Mucosa of descending colon (tissue), 3 donors: ENCODE measurements around the gene RCAN2. TPM values are rescaled to one million over a fixed set of nuclear protein-coding genes. Genes with fewer than 3 reads are reported as not detected.

Experiments
- ATAC-seq: fragments of 200-7000 bp; cut with Tn5 transposase; one replicate; pipeline ENCODE4 v1.9.1; 2020; ENCODE audit warnings: mild to moderate bottlenecking, moderate library complexity
- DNase-seq, 3 donors: peaks; one replicate each; pipeline ENCODE4 v3.0.0-alpha.2; 2020
- H3K36me3 ChIP-seq: fragments of 200-600 bp; one replicate; pipeline ENCODE4 v1.8.0; 2021; ENCODE audit warnings: low read depth, mild to moderate bottlenecking
- H3K4me1 ChIP-seq: fragments of 200-600 bp; one replicate; pipeline ENCODE4 v1.8.0; 2021; ENCODE audit warnings: low read depth, mild to moderate bottlenecking
- H3K4me3 ChIP-seq: fragments of 200-600 bp; one replicate; pipeline ENCODE4 v1.8.0; 2021; ENCODE audit warnings: mild to moderate bottlenecking
- H3K9me3 ChIP-seq: fragments of 200-600 bp; one replicate; pipeline ENCODE4 v1.8.0; 2021; ENCODE audit warnings: mild to moderate bottlenecking
- intact Hi-C, 2 donors: fragments of 100-400 bp; cut with DNase I in 1 of 2; cut with micrococcal nuclease in 1 of 2; formaldehyde crosslinking; loops; one replicate each; pipeline versions ENCODE4 v1.11.0 to v1.11.1; 2022; cut with DNase I, micrococcal nuclease
- total RNA-seq, 3 donors: library from RNA; stranded (reverse); fragmentation: NEBNext Ultra II Directional in 2 of 3; extraction: Animal tissue kit (Norgen Biotek cat#: 25700) in 2 of 3; gene quantifications; one replicate each; pipeline versions ENCODE4 v1.2.1 to v1.2.4, GENCODE V29; 2021 to 2023
- TF ChIP-seq, protein P1 (sequence below): fragments of 200-600 bp; IDR thresholded peaks from one replicate; pipeline ENCODE4 v1.8.0; 2022; ENCODE audit warnings: antibody characterized with exemption, mild to moderate bottlenecking
- donor health status: DM: no; HTN: no; CAD: no; lungs with moderate emphysema.
- donor health status: DM: no; HTN: no; CAD: no.
- donor health status: DM: no; HTN: yes; CAD: no.

Gene RCAN2
- total RNA-seq, 3 donors from 2014 or later = 5.1 to 6.6 (median 6.1) TPM

GRCh38 chr6:46437671-46438221, 53.5 kb downstream of the RCAN2 start:
- intact Hi-C loops = no loop called here
- no peaks in the 10 kb centered on the region for H3K36me3 ChIP-seq
- peak; percentile 17 for ATAC-seq

GRCh38 chr6:46422619-46423018, 68.6 kb downstream of the RCAN2 start:
- no peak overlapping the region for H3K4me3 ChIP-seq
- H3K36me3 ChIP-seq = no peaks in the 10 kb centered on the region
- no peak for ATAC-seq
- no peak for DNase-seq
- H3K4me1 ChIP-seq = no peaks in the 10 kb centered on the region
- TF ChIP-seq, protein P1, sequence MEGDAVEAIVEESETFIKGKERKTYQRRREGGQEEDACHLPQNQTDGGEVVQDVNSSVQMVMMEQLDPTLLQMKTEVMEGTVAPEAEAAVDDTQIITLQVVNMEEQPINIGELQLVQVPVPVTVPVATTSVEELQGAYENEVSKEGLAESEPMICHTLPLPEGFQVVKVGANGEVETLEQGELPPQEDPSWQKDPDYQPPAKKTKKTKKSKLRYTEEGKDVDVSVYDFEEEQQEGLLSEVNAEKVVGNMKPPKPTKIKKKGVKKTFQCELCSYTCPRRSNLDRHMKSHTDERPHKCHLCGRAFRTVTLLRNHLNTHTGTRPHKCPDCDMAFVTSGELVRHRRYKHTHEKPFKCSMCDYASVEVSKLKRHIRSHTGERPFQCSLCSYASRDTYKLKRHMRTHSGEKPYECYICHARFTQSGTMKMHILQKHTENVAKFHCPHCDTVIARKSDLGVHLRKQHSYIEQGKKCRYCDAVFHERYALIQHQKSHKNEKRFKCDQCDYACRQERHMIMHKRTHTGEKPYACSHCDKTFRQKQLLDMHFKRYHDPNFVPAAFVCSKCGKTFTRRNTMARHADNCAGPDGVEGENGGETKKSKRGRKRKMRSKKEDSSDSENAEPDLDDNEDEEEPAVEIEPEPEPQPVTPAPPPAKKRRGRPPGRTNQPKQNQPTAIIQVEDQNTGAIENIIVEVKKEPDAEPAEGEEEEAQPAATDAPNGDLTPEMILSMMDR = no peak
- intact Hi-C loops = no loop called here
- H3K9me3 ChIP-seq = no peaks in the 10 kb centered on the region

More at GRCh38 chr6:46437671-46438221, 53.5 kb downstream of the RCAN2 start:
- Histone ChIP-seq H3K9me3 (no peaks in the 10 kb centered on the region), H3K4me1 (no peaks in the 10 kb centered on the region), H3K4me3 (no peak overlapping the region)
- no peak for DNase-seq
- TF ChIP-seq, protein P1 = no peak

DNA sequence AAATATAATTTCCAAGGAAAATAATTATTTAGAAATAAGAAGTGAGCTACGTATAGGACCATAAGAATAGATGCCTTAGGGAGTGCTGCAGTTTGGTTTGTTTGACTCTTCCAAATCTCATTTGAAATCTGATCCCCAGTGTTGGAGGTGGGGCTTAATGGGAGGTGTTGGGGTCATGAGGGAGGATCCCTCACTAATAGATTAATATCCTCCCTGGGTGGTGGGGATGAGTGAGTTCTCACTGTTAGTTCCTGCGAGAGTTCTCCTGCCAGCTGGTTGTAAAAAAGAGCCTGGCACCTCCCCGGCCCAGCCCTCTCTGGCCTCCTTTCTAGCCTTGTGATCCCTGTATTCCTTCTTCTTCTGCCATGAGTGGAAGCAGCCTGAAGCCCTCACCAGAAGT, 69.3 kb downstream of the RCAN2 start:
- intact Hi-C loops = no loop called here
- no peaks in the 10 kb centered on the region for H3K9me3 ChIP-seq
- TF ChIP-seq, protein P1 = no peak
- no peaks in the 10 kb centered on the region for H3K36me3 ChIP-seq
- H3K4me1 ChIP-seq = no peaks in the 10 kb centered on the region
- H3K4me3 ChIP-seq = no peak overlapping the region
- ATAC-seq (no peak), DNase-seq (no peak)

GRCh38 chr6:46420921-46421638, 70.2 kb downstream of the RCAN2 start:
- H3K36me3 ChIP-seq = no peaks in the 10 kb centered on the region
- H3K4me3 ChIP-seq = no peak overlapping the region
- DNase-seq (no peak), ATAC-seq (no peak)
- no peaks in the 10 kb centered on the region for H3K4me1 ChIP-seq
- TF ChIP-seq, protein P1 = no peak
- intact Hi-C loops = no loop called here
- H3K9me3 ChIP-seq = no peaks in the 10 kb centered on the region

GRCh38 chr6:46419576-46420002, 71.7 kb downstream of the RCAN2 start:
- intact Hi-C loops = loop anchor here (5.0 to 10.0 kb wide), 3 partner anchors 208 to 325 kb away; no protein-coding TSS in a partner anchor
- Histone ChIP-seq H3K4me1 (no peaks in the 10 kb centered on the region), H3K36me3 (no peaks in the 10 kb centered on the region), H3K4me3 (no peak overlapping the region), H3K9me3 (no peaks in the 10 kb centered on the region)
- ATAC-seq (peak; percentile 56), DNase-seq (peak in 1 of 3 donors; percentile 89)
- TF ChIP-seq, protein P1 = peak; percentile 40
